Ishikawa (cell line): Measurements from ENCODE around the gene HUS1.

Experiments
- CEBPB ChIP-seq: IDR thresholded peaks from 2 replicates; pipeline ENCODE4 v1.6.1; 2012
- EGR1 ChIP-seq: IDR thresholded peaks from 2 replicates; pipeline ENCODE4 v1.6.1; 2012
- RAD21 ChIP-seq: IDR thresholded peaks from 2 replicates; pipeline ENCODE4 v1.6.1; 2012; ENCODE audit warnings: low read depth
- REST ChIP-seq: IDR thresholded peaks from 2 replicates; pipeline ENCODE4 v1.6.1; 2012; ENCODE audit warnings: low read depth, mild to moderate bottlenecking
- USF1 ChIP-seq: IDR thresholded peaks from 2 replicates; pipeline ENCODE4 v1.6.1; 2012

GRCh38 chr7:47946581-47947354, 32.6 kb downstream of the HUS1 start:
- TF ChIP-seq EGR1 (no peak), USF1 (no peak), CEBPB (no peak), REST (no peak), RAD21 (no peak)
